LNCaP clone FGC (cell line): ENCODE measurements around the gene RNF31.
A peak's percentile ranks its signal among the peaks of the same experiment; 100 is the strongest.

Experiments used
- DNase-seq: peaks from one replicate; pipeline ENCODE4 v3.0.0-alpha.2; 2011; ENCODE audit warnings: low read depth
- H3K4me3 ChIP-seq: 2 replicates; pipeline ENCODE4 v1.5.1; 2011; ENCODE audit warnings: mild to moderate bottlenecking, low read depth, low read length, control low read depth
- CTCF ChIP-seq: IDR thresholded peaks from 2 replicates; pipeline ENCODE4 v1.5.1; 2012; ENCODE audit warnings: mild to moderate bottlenecking; ENCODE audit not compliant: control insufficient read depth, insufficient read depth; ENCODE audit errors: extremely low read depth

Gene RNF31

DNA sequence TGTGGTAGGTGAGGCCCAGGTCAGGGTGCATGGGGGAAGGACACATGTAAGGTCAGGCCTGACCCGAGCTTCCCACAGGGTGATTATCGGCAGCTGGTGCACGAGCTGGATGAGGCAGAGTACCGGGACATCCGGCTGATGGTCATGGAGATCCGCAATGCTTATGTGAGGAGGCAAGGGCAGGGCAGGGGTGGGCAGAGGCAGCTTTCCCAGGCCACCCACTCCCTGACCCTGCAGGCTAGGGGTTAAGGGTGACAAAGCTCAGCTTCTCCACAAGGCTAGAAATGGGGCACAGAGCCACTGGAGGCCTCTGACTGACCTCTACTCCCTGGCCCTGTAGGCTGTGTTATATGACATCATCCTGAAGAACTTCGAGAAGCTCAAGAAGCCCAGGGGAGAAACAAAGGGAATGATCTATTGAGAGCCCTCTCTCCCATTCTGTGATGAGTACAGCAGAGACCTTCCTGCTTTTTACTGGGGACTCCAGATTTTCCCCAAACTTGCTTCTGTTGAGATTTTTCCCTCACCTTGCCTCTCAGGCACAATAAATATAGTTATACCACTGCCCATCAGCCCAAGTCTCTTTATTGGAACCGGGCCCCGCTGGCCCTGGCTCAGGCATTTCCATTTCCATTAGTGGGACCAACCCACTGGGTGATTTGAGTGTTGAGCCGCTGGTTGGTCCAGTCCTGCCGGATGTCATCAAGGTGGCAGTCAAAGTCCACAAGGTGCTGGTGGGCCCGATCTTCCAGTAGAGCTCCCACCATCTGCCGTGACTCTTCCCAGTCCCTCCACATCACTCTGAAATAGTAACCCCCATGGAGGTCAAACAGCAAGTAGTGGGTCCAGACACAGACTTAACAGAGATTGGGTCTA is 8.7 kb upstream of the RNF31 start:
- TF ChIP-seq CTCF = no peak
- no peak for DNase-seq
- no peak overlapping the region for H3K4me3 ChIP-seq

GRCh38 chr14:24139272-24139934 is 7.9 kb upstream of the RNF31 start:
- peak overlapping the region; percentile 89 for H3K4me3 ChIP-seq
- TF ChIP-seq CTCF = no peak
- no peak for DNase-seq

GRCh38 chr14:24141097-24141880 is 6.0 kb upstream of the RNF31 start, which contains the start of gene EMC9:
Gene EMC9, minus strand, starts transcription at chr14:24141591. Its CDS starts 287 bp downstream, at chr14:24141304.
- peak within 1 kb of the TSS; percentile 89 for H3K4me3 ChIP-seq
- DNase-seq = peak; percentile 99
- TF ChIP-seq CTCF = no peak

- TF ChIP-seq CTCF = no peak
- DNase-seq = no peak
- no peak overlapping the region for H3K4me3 ChIP-seq
Measured at GRCh38 chr14:24143511-24143910, 3.8 kb upstream of the RNF31 start.

DNA sequence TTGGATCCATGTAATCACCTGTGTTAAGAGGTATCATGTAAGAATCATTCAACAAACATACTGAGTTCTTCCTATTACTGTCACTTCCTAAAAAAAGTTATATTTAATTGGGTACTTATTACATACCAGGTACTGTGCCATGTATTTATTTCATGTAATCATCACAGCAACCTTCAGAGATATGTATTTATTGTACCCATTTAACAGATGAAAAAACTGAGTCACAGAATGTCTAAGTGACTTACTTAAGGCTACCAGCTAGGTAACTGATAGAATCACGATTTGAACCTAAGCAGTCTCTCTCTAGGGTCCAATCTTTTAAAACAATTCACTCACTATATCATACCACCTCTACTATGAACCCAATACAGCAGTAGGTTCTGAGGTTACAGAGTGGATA is 2.8 kb upstream of the RNF31 start:
- H3K4me3 ChIP-seq = no peak overlapping the region
- TF ChIP-seq CTCF = no peak
- no peak for DNase-seq

DNA sequence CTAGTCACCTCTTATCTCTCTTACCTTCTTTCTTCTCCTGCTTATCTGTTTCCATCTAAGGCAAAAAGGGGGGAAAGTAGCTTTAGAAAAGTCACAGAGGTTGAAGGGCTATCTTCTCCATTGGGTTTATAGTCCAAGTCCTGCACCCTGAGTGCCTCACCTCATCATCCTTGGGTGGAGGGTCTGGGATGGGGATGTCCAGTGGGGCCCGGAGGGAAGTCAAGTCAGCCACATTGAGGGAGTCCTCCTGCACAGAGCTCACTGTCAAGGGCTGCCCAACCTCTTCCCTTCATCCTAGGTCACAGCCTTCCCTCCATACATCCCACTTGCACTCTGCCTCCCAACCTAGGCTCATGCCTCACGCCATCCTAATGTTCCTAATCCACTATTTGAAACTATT is 2.1 kb upstream of the RNF31 start:
- DNase-seq = no peak
- no peak for TF ChIP-seq CTCF
- H3K4me3 ChIP-seq = peak overlapping the region; percentile 98
